HepG2 (cell line): ENCODE data around the gene WNT6. TPM values are rescaled to one million over a fixed set of nuclear protein-coding genes. Genes with fewer than 3 reads are reported as not detected.

Experiments
- ATF4 ChIP-seq, 2 experiments: fragments of 450-650 bp in 1 of 2; sonication (generic) in 1 of 2; formaldehyde crosslinking; IDR thresholded peaks; 2 replicates each; pipeline versions ENCODE4 v1.5.0 to v1.8.0; 2020 to 2022; ENCODE audit warnings: mild to moderate bottlenecking in 1 of 2, missing genetic modification reagents in 1 of 2
- ATF5 ChIP-seq: sonication (generic); formaldehyde crosslinking; IDR thresholded peaks from 2 replicates; pipeline ENCODE4 v1.4.0; 2020; ENCODE audit warnings: mild to moderate bottlenecking, low read depth, missing genetic modification reagents
- EHMT2 ChIP-seq: fragments of 200-600 bp; sonication (generic); IDR thresholded peaks from 2 replicates; pipeline ENCODE4 v1.7.0; 2017; ENCODE audit warnings: antibody characterized with exemption, low read depth, low read length, borderline replicate concordance
- PHF21A ChIP-seq: sonication (generic); formaldehyde crosslinking; IDR thresholded peaks from 2 replicates; pipeline ENCODE4 v1.5.0; 2020; ENCODE audit warnings: mild to moderate bottlenecking, missing genetic modification reagents
- PREB ChIP-seq: sonication (generic); formaldehyde crosslinking; IDR thresholded peaks from 2 replicates; pipeline ENCODE4 v1.4.0; 2020; ENCODE audit warnings: missing genetic modification reagents
- RBFOX2 ChIP-seq: fragments of 200-400 bp; formaldehyde crosslinking; IDR thresholded peaks from 2 replicates; pipeline ENCODE4 v1.6.1; 2017; ENCODE audit warnings: low read depth, mild to moderate bottlenecking, low read length
- REXO4 ChIP-seq: sonication (generic); formaldehyde crosslinking; IDR thresholded peaks from 2 replicates; pipeline ENCODE4 v1.8.0; 2022; ENCODE audit warnings: missing genetic modification reagents, mild to moderate bottlenecking, borderline replicate concordance
- SKIL ChIP-seq: sonication (generic); formaldehyde crosslinking; IDR thresholded peaks from 2 replicates; pipeline ENCODE4 v1.8.0; 2022; ENCODE audit warnings: missing genetic modification reagents, mild to moderate bottlenecking, moderate library complexity, borderline replicate concordance
- SP4 ChIP-seq: sonication (generic); formaldehyde crosslinking; IDR thresholded peaks from 2 replicates; pipeline ENCODE4 v1.8.1; 2023; ENCODE audit warnings: mild to moderate bottlenecking, missing genetic modification reagents
- ZBTB42 ChIP-seq: sonication (generic); formaldehyde crosslinking; IDR thresholded peaks from 2 replicates; pipeline ENCODE4 v1.5.0; 2020; ENCODE audit warnings: mild to moderate bottlenecking, missing genetic modification reagents
- ZFP1 ChIP-seq: IDR thresholded peaks from 2 replicates; pipeline ENCODE4 v1.6.1; 2016
- ZNF747 ChIP-seq: sonication (generic); formaldehyde crosslinking; IDR thresholded peaks from 2 replicates; pipeline ENCODE4 v1.8.1; 2023; ENCODE audit warnings: missing genetic modification reagents, mild to moderate bottlenecking, borderline replicate concordance
- polyA plus RNA-seq, 8 experiments: library from polyadenylated mRNA; depleted of rRNA in 3 of 8; stranded (reverse) in 7 of 8; unstranded in 1 of 8; fragments of >200 nt; fragmentation: Illumina TruSeq in 4 of 8; extraction: Trizol in 4 of 8; gene quantifications; 2 replicates each; pipeline versions ENCODE4 v1.2.1 to v1.2.3, GENCODE V29; 2011 to 2016; ENCODE audit warnings: low read depth in 4 of 8, missing spikeins in 1 of 8, mixed read lengths in 1 of 8; ENCODE audit not compliant: insufficient read depth in 1 of 8
- total RNA-seq, 5 experiments: library from RNA; depleted of rRNA; stranded (reverse); fragments of >200 nt; fragmentation: Illumina TruSeq; extraction: Trizol; gene quantifications; 2 replicates each; pipeline ENCODE4 v1.2.3, GENCODE V29; 2016; ENCODE audit warnings: low read depth in 1 of 5
- TF ChIP-seq, protein P1 (sequence below): sonication (generic); formaldehyde crosslinking; IDR thresholded peaks from one replicate; pipeline ENCODE4 v1.5.1; 2020; ENCODE audit warnings: mild to moderate bottlenecking, missing genetic modification reagents; ENCODE audit errors: not compliant biosample characterization

The WNT6 gene
- total and polyA plus RNA-seq, 2 of the 13 experiments (the other 11 are each of a cell fraction or from before 2014, with no cell fraction given): 0.20 TPM; not detected in 1

- TF ChIP-seq PREB: no peak; the same call in 1 of the 2 replicates
- TF ChIP-seq ATF4 (CRISPR knock-in tag; IDR thresholded peaks at IDR 0.05): no peak
- TF ChIP-seq, protein P1, sequence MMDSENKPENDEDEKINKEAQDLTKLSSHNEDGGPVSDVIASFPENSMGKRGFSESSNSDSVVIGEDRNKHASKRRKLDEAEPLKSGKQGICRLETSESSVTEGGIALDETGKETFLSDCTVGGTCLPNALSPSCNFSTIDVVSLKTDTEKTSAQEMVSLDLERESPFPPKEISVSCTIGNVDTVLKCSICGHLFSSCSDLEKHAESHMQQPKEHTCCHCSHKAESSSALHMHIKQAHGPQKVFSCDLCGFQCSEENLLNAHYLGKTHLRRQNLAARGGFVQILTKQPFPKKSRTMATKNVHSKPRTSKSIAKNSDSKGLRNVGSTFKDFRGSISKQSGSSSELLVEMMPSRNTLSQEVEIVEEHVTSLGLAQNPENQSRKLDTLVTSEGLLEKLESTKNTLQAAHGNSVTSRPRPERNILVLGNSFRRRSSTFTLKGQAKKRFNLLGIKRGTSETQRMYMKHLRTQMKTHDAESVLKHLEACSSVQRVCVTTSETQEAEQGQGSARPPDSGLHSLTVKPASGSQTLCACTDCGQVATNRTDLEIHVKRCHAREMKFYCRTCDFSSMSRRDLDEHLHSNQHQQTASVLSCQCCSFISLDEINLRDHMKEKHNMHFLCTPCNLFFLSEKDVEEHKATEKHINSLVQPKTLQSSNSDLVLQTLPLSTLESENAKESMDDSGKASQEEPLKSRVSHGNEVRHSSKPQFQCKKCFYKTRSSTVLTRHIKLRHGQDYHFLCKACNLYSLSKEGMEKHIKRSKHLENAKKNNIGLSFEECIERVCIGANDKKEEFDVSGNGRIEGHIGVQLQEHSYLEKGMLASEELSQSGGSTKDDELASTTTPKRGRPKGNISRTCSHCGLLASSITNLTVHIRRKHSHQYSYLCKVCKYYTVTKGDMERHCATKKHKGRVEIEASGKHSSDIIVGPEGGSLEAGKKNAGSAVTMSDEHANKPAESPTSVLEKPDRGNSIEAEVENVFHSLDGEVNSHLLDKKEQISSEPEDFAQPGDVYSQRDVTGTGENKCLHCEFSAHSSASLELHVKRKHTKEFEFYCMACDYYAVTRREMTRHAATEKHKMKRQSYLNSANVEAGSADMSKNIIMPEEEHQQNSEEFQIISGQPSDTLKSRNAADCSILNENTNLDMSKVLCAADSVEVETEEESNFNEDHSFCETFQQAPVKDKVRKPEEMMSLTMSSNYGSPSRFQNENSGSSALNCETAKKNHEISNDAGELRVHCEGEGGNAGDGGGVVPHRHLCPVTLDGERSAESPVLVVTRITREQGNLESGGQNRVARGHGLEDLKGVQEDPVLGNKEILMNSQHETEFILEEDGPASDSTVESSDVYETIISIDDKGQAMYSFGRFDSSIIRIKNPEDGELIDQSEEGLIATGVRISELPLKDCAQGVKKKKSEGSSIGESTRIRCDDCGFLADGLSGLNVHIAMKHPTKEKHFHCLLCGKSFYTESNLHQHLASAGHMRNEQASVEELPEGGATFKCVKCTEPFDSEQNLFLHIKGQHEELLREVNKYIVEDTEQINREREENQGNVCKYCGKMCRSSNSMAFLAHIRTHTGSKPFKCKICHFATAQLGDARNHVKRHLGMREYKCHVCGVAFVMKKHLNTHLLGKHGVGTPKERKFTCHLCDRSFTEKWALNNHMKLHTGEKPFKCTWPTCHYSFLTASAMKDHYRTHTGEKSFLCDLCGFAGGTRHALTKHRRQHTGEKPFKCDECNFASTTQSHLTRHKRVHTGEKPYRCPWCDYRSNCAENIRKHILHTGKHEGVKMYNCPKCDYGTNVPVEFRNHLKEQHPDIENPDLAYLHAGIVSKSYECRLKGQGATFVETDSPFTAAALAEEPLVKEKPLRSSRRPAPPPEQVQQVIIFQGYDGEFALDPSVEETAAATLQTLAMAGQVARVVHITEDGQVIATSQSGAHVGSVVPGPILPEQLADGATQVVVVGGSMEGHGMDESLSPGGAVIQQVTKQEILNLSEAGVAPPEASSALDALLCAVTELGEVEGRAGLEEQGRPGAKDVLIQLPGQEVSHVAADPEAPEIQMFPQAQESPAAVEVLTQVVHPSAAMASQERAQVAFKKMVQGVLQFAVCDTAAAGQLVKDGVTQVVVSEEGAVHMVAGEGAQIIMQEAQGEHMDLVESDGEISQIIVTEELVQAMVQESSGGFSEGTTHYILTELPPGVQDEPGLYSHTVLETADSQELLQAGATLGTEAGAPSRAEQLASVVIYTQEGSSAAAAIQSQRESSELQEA (CRISPR knock-in tag): peak; percentile 87
- peak; percentile 94; the same call in 1 of the 2 replicates for TF ChIP-seq REXO4 (CRISPR knock-in tag)
- peak; percentile 83; the same call in 1 of the 2 replicates for TF ChIP-seq EHMT2
- peak; percentile 62; the same call in 1 of the 2 replicates for TF ChIP-seq ATF5
- TF ChIP-seq SP4: peak; percentile 97
- TF ChIP-seq ZBTB42 (CRISPR knock-in tag): peak; percentile 81; the same call in 1 of the 2 replicates
- TF ChIP-seq ZFP1: no peak
- peak; percentile 89 for TF ChIP-seq RBFOX2
- TF ChIP-seq ZNF747: peak; percentile 82; the same call in 1 of the 2 replicates
- TF ChIP-seq PHF21A (CRISPR knock-in tag): peak; percentile 80; the same call in 1 of the 2 replicates
- no peak for TF ChIP-seq SKIL (CRISPR knock-in tag)
These were observed 49.4 kb downstream of the WNT6 start (continued) for GRCh38 chr2:218908721-218909619.
